ENCODE results near the gene ALG12. TPM values are rescaled to one million over a fixed set of nuclear protein-coding genes. Genes with fewer than 3 reads are reported as not detected.

The ALG12 gene
- total RNA-seq, 1 donor, result 18.8 TPM

DNA sequence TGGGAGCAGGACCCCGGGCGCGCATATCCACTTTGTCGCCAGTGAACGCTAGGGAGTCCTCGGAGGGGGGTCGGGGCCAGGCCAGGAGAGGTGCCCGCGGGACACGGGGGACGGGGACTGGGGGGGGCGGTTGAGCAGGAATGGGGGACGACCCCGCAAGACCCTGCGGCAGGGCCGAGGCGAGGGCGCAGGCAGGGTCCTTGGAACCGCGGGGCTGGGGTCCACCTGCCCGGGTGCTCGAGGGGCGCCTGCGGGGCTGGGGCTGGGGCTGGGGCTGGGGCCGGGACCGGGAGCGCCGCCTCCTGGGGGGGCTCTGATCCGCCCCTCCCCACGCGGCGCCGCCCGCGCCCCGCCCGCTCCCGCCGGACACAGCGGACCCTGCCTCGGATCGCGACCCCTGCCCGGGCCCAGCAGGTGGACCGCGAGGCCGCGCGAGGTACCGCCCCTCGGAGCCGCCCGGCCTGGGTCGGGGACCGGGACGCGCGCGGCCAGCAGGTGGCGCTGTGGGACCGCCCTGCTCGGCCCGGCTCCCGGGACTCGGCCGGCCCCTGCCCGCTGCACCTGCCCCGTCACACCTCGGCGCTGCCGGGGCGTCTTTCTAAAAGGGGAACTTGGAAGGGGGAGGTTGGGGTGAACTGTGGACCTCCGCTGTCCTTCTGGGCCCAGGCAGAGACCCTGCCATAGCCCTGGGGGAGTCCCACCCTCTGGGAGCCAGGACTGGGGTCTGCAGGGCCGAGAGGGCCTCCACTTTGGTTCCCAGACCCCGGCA is 11.2 kb upstream of the ALG12 start:
- H3K4me3 ChIP-seq (ENCODE audit: insufficient read depth, low read length), result no peak overlapping the region
- DNase-seq (ENCODE audit: insufficient read length, low spot score, missing footprints), result peak; percentile 100

GRCh38 chr22:49928555-49929210 is 10.4 kb upstream of the ALG12 start:
- no peaks in the 10 kb centered on the region for H3K79me2 ChIP-seq (ENCODE audit: insufficient read depth, low read length)
- no peaks in the 10 kb centered on the region for H3K9me3 ChIP-seq (ENCODE audit: low read depth, low read length)
- H4K20me1 ChIP-seq (ENCODE audit: insufficient read depth, low read length), result peaks cover 2% of the 10 kb centered on the region
- no peak overlapping the region for H3K27ac ChIP-seq (ENCODE audit: low read depth, low read length)
- H3K4me3 ChIP-seq (ENCODE audit: insufficient read depth, low read length), result no peak overlapping the region
- no peaks in the 10 kb centered on the region for H3K4me1 ChIP-seq (ENCODE audit: insufficient read depth, low read length)
- H3K36me3 ChIP-seq (ENCODE audit: insufficient read depth, low read length), result peaks cover 2% of the 10 kb centered on the region
- H2AFZ ChIP-seq (ENCODE audit: low read length), result no peak overlapping the region
- TF ChIP-seq, protein P1, sequence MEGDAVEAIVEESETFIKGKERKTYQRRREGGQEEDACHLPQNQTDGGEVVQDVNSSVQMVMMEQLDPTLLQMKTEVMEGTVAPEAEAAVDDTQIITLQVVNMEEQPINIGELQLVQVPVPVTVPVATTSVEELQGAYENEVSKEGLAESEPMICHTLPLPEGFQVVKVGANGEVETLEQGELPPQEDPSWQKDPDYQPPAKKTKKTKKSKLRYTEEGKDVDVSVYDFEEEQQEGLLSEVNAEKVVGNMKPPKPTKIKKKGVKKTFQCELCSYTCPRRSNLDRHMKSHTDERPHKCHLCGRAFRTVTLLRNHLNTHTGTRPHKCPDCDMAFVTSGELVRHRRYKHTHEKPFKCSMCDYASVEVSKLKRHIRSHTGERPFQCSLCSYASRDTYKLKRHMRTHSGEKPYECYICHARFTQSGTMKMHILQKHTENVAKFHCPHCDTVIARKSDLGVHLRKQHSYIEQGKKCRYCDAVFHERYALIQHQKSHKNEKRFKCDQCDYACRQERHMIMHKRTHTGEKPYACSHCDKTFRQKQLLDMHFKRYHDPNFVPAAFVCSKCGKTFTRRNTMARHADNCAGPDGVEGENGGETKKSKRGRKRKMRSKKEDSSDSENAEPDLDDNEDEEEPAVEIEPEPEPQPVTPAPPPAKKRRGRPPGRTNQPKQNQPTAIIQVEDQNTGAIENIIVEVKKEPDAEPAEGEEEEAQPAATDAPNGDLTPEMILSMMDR (IDR thresholded peaks at IDR 0.05; ENCODE audit: extremely low read depth, low read depth, low read length), result no peak
- DNase-seq (ENCODE audit: insufficient read length, low spot score, missing footprints), result no peak
- H3K4me2 ChIP-seq (ENCODE audit: insufficient read depth, low read length), result no peak overlapping the region
- no peaks in the 10 kb centered on the region for H3K27me3 ChIP-seq (ENCODE audit: insufficient read depth, low read length)

More for the DNA sequence above, 11.2 kb upstream of the ALG12 start:
- Histone ChIP-seq H3K9me3 (ENCODE audit: low read depth, low read length) (no peaks in the 10 kb centered on the region), H3K27ac (ENCODE audit: low read depth, low read length) (no peak overlapping the region), H2AFZ (ENCODE audit: low read length) (no peak overlapping the region), H3K79me2 (ENCODE audit: insufficient read depth, low read length) (no peaks in the 10 kb centered on the region), H4K20me1 (ENCODE audit: insufficient read depth, low read length) (peaks cover 2% of the 10 kb centered on the region), H3K36me3 (ENCODE audit: insufficient read depth, low read length) (peaks cover 2% of the 10 kb centered on the region), H3K4me2 (ENCODE audit: insufficient read depth, low read length) (no peak overlapping the region), H3K27me3 (ENCODE audit: insufficient read depth, low read length) (no peaks in the 10 kb centered on the region), H3K4me1 (ENCODE audit: insufficient read depth, low read length) (no peaks in the 10 kb centered on the region)
- TF ChIP-seq, protein P1 (IDR thresholded peaks at IDR 0.05; ENCODE audit: extremely low read depth, low read depth, low read length), result peak; percentile 51

DNA sequence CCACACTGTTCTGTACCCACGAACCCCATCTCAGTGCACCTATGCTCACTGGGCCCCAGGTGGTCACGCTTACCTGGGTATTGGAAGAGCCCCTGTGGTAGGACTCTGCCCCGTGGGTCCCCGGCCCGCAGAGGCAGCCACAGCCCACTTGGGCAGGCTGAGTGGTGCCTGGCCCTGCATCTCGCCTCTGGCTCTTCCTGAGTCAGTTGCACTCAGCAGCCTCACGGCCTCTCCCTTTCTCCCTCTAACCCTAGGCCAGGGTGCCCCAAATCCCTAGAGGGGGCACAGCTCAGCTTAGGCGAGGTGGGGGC is 9.9 kb upstream of the ALG12 start:
- no peaks in the 10 kb centered on the region for H3K9me3 ChIP-seq (ENCODE audit: low read depth, low read length)
- H3K27ac ChIP-seq (ENCODE audit: low read depth, low read length), result no peak overlapping the region
- no peak overlapping the region for H3K4me3 ChIP-seq (ENCODE audit: insufficient read depth, low read length)
- no peaks in the 10 kb centered on the region for H3K79me2 ChIP-seq (ENCODE audit: insufficient read depth, low read length)
- no peak overlapping the region for H3K4me2 ChIP-seq (ENCODE audit: insufficient read depth, low read length)
- H2AFZ ChIP-seq (ENCODE audit: low read length), result no peak overlapping the region
- H3K36me3 ChIP-seq (ENCODE audit: insufficient read depth, low read length), result peaks cover 5% of the 10 kb centered on the region
- DNase-seq (ENCODE audit: insufficient read length, low spot score, missing footprints), result no peak
- TF ChIP-seq, protein P1 (IDR thresholded peaks at IDR 0.05; ENCODE audit: extremely low read depth, low read depth, low read length), result no peak
- H3K4me1 ChIP-seq (ENCODE audit: insufficient read depth, low read length), result no peaks in the 10 kb centered on the region
- H3K27me3 ChIP-seq (ENCODE audit: insufficient read depth, low read length), result no peaks in the 10 kb centered on the region
- H4K20me1 ChIP-seq (ENCODE audit: insufficient read depth, low read length), result peaks cover 2% of the 10 kb centered on the region

- Histone ChIP-seq H3K36me3 (ENCODE audit: insufficient read depth, low read length) (peaks cover 5% of the 10 kb centered on the region), H3K4me1 (ENCODE audit: insufficient read depth, low read length) (no peaks in the 10 kb centered on the region), H3K9me3 (ENCODE audit: low read depth, low read length) (no peaks in the 10 kb centered on the region), H3K79me2 (ENCODE audit: insufficient read depth, low read length) (no peaks in the 10 kb centered on the region), H2AFZ (ENCODE audit: low read length) (no peak overlapping the region), H3K4me2 (ENCODE audit: insufficient read depth, low read length) (no peak overlapping the region), H3K4me3 (ENCODE audit: insufficient read depth, low read length) (no peak overlapping the region), H3K27ac (ENCODE audit: low read depth, low read length) (no peak overlapping the region), H3K27me3 (ENCODE audit: insufficient read depth, low read length) (no peaks in the 10 kb centered on the region), H4K20me1 (ENCODE audit: insufficient read depth, low read length) (peaks cover 2% of the 10 kb centered on the region)
- DNase-seq (ENCODE audit: insufficient read length, low spot score, missing footprints), result no peak
- TF ChIP-seq, protein P1 (IDR thresholded peaks at IDR 0.05; ENCODE audit: extremely low read depth, low read depth, low read length), result no peak
These were observed 9.4 kb upstream of the ALG12 start for GRCh38 chr22:49927483-49928184.

Data from osteoblast (primary cell).